WTC11 (cell line): ENCODE data around the gene SYNC. TPM values are rescaled to one million over a fixed set of nuclear protein-coding genes. Genes with fewer than 3 reads are reported as not detected.

ENCODE experiments used
- ATAC-seq: fragments of 200-7000 bp; cut with Tn5 transposase; 2 replicates; pipeline ENCODE4 v1.10.0; 2021; ENCODE audit warnings: mild to moderate bottlenecking, moderate library complexity
- CTCF ChIA-PET: fragments of 300-600 bp; sonication (Branson Sonifier 250); formaldehyde crosslinking; loops from one replicate; lab custom pipeline; 2021; ENCODE audit warnings: antibody characterized with exemption; lab: Charles Lee
- POLR2A ChIA-PET: fragments of 350-600 bp; sonication (Branson Sonifier 250); formaldehyde crosslinking; loops from one replicate; lab custom pipeline; 2021; ENCODE audit warnings: antibody characterized with exemption; lab: Charles Lee
- DNase-seq: peaks from one replicate; pipeline ENCODE4 v3.0.0; 2021; ENCODE audit warnings: low spot score
- H3K27ac Mint-ChIP-seq: 2 replicates; pipeline ENCODE4 v1.8.0; 2021; ENCODE audit warnings: mixed read lengths
- H3K27me3 Mint-ChIP-seq: 2 replicates; pipeline ENCODE4 v1.8.0; 2021; ENCODE audit warnings: low read depth, mild to moderate bottlenecking, moderate library complexity, mixed read lengths
- H3K36me3 Mint-ChIP-seq: 2 replicates; pipeline ENCODE4 v1.8.0; 2021; ENCODE audit warnings: mixed read lengths
- H3K4me1 Mint-ChIP-seq: 2 replicates; pipeline ENCODE4 v1.8.0; 2022; ENCODE audit warnings: mixed read lengths
- H3K4me3 Mint-ChIP-seq: 2 replicates; pipeline ENCODE4 v1.8.0; 2021; ENCODE audit warnings: mild to moderate bottlenecking, moderate library complexity, mixed read lengths
- H3K9me3 Mint-ChIP-seq: 2 replicates; pipeline ENCODE4 v1.8.0; 2021; ENCODE audit warnings: mixed read lengths
- AFF4 ChIP-seq: sonication (generic); formaldehyde crosslinking; IDR thresholded peaks from 2 replicates; pipeline ENCODE4 v1.8.1; 2023; ENCODE audit warnings: mild to moderate bottlenecking, missing genetic modification reagents, borderline replicate concordance
- ARID4B ChIP-seq: sonication (generic); formaldehyde crosslinking; IDR thresholded peaks from 2 replicates; pipeline ENCODE4 v1.8.0; 2023; ENCODE audit warnings: missing genetic modification reagents, mild to moderate bottlenecking, borderline replicate concordance
- ATF1 ChIP-seq: sonication (generic); formaldehyde crosslinking; IDR thresholded peaks from 2 replicates; pipeline ENCODE4 v1.8.1; 2023; ENCODE audit warnings: mild to moderate bottlenecking, moderate library complexity, missing genetic modification reagents
- ATF6 ChIP-seq: sonication (generic); formaldehyde crosslinking; IDR thresholded peaks from 2 replicates; pipeline ENCODE4 v1.8.1; 2023; ENCODE audit warnings: mild to moderate bottlenecking, missing genetic modification reagents
- CDX4 ChIP-seq: fragments of 250-450 bp; sonication (Bioruptor Pico); IDR thresholded peaks from 2 replicates; pipeline ENCODE4 v1.9.0; 2021; ENCODE audit warnings: moderate library complexity, mild to moderate bottlenecking, inconsistent platforms, borderline replicate concordance
- CREB1 ChIP-seq: sonication (generic); formaldehyde crosslinking; IDR thresholded peaks from 2 replicates; pipeline ENCODE4 v1.8.0; 2023; ENCODE audit warnings: mild to moderate bottlenecking, missing genetic modification reagents
- CREM ChIP-seq: sonication (generic); formaldehyde crosslinking; IDR thresholded peaks from 2 replicates; pipeline ENCODE4 v1.8.1; 2022; ENCODE audit warnings: mild to moderate bottlenecking, missing genetic modification reagents, moderate library complexity
- E2F1 ChIP-seq: sonication (generic); formaldehyde crosslinking; IDR thresholded peaks from 2 replicates; pipeline ENCODE4 v1.8.0; 2022; ENCODE audit warnings: mild to moderate bottlenecking, missing genetic modification reagents
- FOXP4 ChIP-seq: sonication (generic); formaldehyde crosslinking; IDR thresholded peaks from 2 replicates; pipeline ENCODE4 v1.8.0; 2022; ENCODE audit warnings: mild to moderate bottlenecking, missing genetic modification reagents
- HMGA2 ChIP-seq: fragments of 250-450 bp; sonication (Bioruptor Pico); IDR thresholded peaks from 2 replicates; pipeline ENCODE4 v1.4.0; 2021; ENCODE audit warnings: mild to moderate bottlenecking, moderate library complexity
- IRF2 ChIP-seq: sonication (generic); formaldehyde crosslinking; IDR thresholded peaks from 2 replicates; pipeline ENCODE4 v1.8.0; 2022; ENCODE audit warnings: low read depth, missing genetic modification reagents, borderline replicate concordance
- MAX ChIP-seq: sonication (generic); formaldehyde crosslinking; IDR thresholded peaks from 2 replicates; pipeline ENCODE4 v1.8.0; 2022; ENCODE audit warnings: mild to moderate bottlenecking, missing genetic modification reagents
- NFE2L1 ChIP-seq: sonication (generic); formaldehyde crosslinking; IDR thresholded peaks from 2 replicates; pipeline ENCODE4 v1.8.1; 2023; ENCODE audit warnings: missing genetic modification reagents
- SOX15 ChIP-seq: fragments of 250-450 bp; sonication (Bioruptor Pico); IDR thresholded peaks from 2 replicates; pipeline ENCODE4 v1.9.0; 2021; ENCODE audit warnings: mild to moderate bottlenecking
- TEAD1 ChIP-seq: sonication (generic); formaldehyde crosslinking; IDR thresholded peaks from 2 replicates; pipeline ENCODE4 v1.8.0; 2022; ENCODE audit warnings: mild to moderate bottlenecking, missing genetic modification reagents
- ZNF219 ChIP-seq: sonication (generic); formaldehyde crosslinking; IDR thresholded peaks from 2 replicates; pipeline ENCODE4 v1.8.0; 2023; ENCODE audit warnings: missing genetic modification reagents, mild to moderate bottlenecking, borderline replicate concordance
- ZNF263 ChIP-seq: sonication (generic); formaldehyde crosslinking; IDR thresholded peaks from 2 replicates; pipeline ENCODE4 v1.8.1; 2022; ENCODE audit warnings: low read depth, mild to moderate bottlenecking, moderate library complexity, missing genetic modification reagents
- ZNF512 ChIP-seq: sonication (generic); formaldehyde crosslinking; IDR thresholded peaks from 2 replicates; pipeline ENCODE4 v1.8.1; 2022; ENCODE audit warnings: missing genetic modification reagents, borderline replicate concordance
- total RNA-seq: library from RNA; stranded (reverse); gene quantifications from 3 replicates; pipeline ENCODE4 v1.2.3, GENCODE V29; 2021

SYNC gene
- total RNA-seq, 1 experiment from 2014 or later = 0.09 TPM

- H3K4me3 Mint-ChIP-seq = no peak overlapping the region
- H3K27me3 Mint-ChIP-seq = peaks cover 55% of the 10 kb centered on the region
- POLR2A ChIA-PET = interaction anchor here (1.3 kb wide), 1 partner anchor 69 kb away, joined by 6 read pairs; no protein-coding TSS in a partner anchor
Measured at GRCh38 chr1:32705516-32705915, 2.9 kb upstream of the SYNC start.

More at GRCh38 chr1:32705516-32705915, 2.9 kb upstream of the SYNC start:
- no peak for TF ChIP-seq ZNF512 (CRISPR knock-in tag)
- TF ChIP-seq ARID4B = no peak
- TF ChIP-seq ATF1 (CRISPR knock-in tag) = no peak
- TF ChIP-seq AFF4 (CRISPR knock-in tag) = no peak
- TF ChIP-seq CREM (CRISPR knock-in tag) = no peak
- TF ChIP-seq IRF2 (CRISPR knock-in tag) = no peak
- no peak for TF ChIP-seq ATF6
- TF ChIP-seq ZNF263 = no peak
- TF ChIP-seq ZNF219 = no peak
- no peak for TF ChIP-seq E2F1
- no peak for TF ChIP-seq FOXP4
- no peak for TF ChIP-seq HMGA2 (CRISPR knock-in tag)
- no peak for TF ChIP-seq CDX4 (CRISPR knock-in tag)
- TF ChIP-seq NFE2L1 (CRISPR knock-in tag) = no peak
- TF ChIP-seq MAX = no peak
- TF ChIP-seq SOX15 = no peak
- TF ChIP-seq TEAD1 (CRISPR knock-in tag) = no peak
- no peak for TF ChIP-seq CREB1 (CRISPR knock-in tag)
- DNase-seq (no peak), ATAC-seq (no peak)
- Mint-ChIP-seq H3K9me3 (no peaks in the 10 kb centered on the region), H3K36me3 (no peaks in the 10 kb centered on the region), H3K4me1 (peaks cover 11% of the 10 kb centered on the region), H3K27ac (no peak overlapping the region)
- CTCF ChIA-PET = interaction anchor here (1.1 to 1.8 kb wide), 5 partner anchors 11 to 185 kb away, joined by 3 to 7 read pairs (median 3); no protein-coding TSS in a partner anchor
